DND-41 (cell line): ENCODE measurements around the gene MEAK7.

Experiments
- EZH2 ChIP-seq: IDR thresholded peaks from 3 replicates; pipeline ENCODE4 v1.6.1; 2012; ENCODE audit warnings: borderline replicate concordance, low read depth, mild to moderate bottlenecking, moderate library complexity, low read length, inconsistent platforms; ENCODE audit not compliant: severe bottlenecking
- TF ChIP-seq, protein P1 (sequence below): IDR thresholded peaks from 2 replicates; pipeline ENCODE4 v1.5.1; 2012; ENCODE audit warnings: borderline replicate concordance, low read length, moderate library complexity, mild to moderate bottlenecking; ENCODE audit not compliant: poor library complexity, severe bottlenecking; ENCODE audit errors: extremely low read depth

DNA sequence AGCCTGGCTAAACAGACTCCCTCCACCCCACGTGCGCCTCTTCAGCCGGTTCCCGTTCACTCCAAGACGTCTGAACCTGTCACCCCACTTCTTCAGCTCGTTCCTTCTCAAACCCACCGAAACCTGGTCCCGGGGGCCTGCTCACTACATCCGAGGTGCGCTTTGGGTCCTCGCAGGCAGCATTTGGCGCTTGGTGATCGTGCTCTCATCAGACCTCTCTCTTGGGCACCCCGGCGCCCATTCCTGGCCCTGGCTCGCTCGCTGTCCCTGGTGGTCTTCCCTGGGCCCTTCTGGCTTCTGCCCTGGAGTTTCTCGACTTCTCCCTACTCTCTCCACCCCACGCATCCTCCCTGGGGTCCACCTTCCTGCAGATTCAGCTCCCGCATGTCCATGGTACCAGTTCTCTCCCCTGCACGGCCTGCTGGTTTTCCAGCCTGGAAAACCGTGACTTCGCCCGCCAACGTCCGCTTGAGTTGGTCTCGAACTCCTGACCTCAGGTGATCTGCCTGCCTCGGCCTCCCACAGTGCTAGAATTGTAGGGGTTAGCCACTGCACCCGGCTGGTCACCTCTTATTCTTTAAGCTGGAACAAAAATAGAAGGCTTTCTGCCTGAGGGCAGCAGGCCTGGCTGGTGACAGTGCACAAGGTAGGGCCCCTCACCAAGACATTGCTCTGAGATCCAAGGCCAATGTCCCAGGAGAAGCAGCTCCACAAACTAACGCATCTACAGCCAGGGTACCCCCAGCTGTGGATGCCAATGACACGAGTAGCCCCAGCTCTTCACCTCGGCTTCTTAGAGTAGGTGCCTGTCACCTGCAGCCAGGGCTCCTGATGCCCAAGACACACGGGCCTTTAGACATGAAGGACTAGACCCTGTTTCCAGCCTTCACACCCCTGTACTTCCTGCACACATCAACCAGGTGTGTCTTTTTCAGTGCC lies 1.1 kb upstream of the MEAK7 start:
- TF ChIP-seq, protein P1, sequence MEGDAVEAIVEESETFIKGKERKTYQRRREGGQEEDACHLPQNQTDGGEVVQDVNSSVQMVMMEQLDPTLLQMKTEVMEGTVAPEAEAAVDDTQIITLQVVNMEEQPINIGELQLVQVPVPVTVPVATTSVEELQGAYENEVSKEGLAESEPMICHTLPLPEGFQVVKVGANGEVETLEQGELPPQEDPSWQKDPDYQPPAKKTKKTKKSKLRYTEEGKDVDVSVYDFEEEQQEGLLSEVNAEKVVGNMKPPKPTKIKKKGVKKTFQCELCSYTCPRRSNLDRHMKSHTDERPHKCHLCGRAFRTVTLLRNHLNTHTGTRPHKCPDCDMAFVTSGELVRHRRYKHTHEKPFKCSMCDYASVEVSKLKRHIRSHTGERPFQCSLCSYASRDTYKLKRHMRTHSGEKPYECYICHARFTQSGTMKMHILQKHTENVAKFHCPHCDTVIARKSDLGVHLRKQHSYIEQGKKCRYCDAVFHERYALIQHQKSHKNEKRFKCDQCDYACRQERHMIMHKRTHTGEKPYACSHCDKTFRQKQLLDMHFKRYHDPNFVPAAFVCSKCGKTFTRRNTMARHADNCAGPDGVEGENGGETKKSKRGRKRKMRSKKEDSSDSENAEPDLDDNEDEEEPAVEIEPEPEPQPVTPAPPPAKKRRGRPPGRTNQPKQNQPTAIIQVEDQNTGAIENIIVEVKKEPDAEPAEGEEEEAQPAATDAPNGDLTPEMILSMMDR: no peak
- TF ChIP-seq EZH2: no peak
